H9 (cell line): ENCODE results near the gene STAMBPL1. TPM values are rescaled to one million over a fixed set of nuclear protein-coding genes. Genes with fewer than 3 reads are reported as not detected.

Experiments used
- DNase-seq: peaks from one replicate; pipeline ENCODE4 v3.0.0-alpha.2; 2017
- H2AFZ ChIP-seq: one replicate; pipeline ENCODE4 v1.6.1; 2013; ENCODE audit warnings: mild to moderate bottlenecking, low read length, control low read depth, moderate library complexity
- H2AK5ac ChIP-seq: 2 replicates; pipeline ENCODE4 v1.6.1; 2013; ENCODE audit warnings: low read length, control low read depth, mixed read lengths; ENCODE audit not compliant: insufficient read length
- H2BK120ac ChIP-seq: one replicate; pipeline ENCODE4 v1.6.1; 2013; ENCODE audit warnings: low read depth, mild to moderate bottlenecking, low read length, control low read depth, inconsistent platforms; ENCODE audit not compliant: poor library complexity, severe bottlenecking
- H2BK12ac ChIP-seq: 2 replicates; pipeline ENCODE4 v1.6.1; 2013; ENCODE audit warnings: low read length, control low read depth, mixed read lengths, low read depth; ENCODE audit not compliant: insufficient read length
- H2BK15ac ChIP-seq: 2 replicates; pipeline ENCODE4 v1.6.1; 2013; ENCODE audit warnings: low read depth, low read length, control low read depth
- H2BK20ac ChIP-seq: one replicate; pipeline ENCODE4 v1.6.1; 2013; ENCODE audit warnings: low read depth, mild to moderate bottlenecking, low read length, control low read depth, inconsistent platforms; ENCODE audit not compliant: poor library complexity, severe bottlenecking
- H2BK5ac ChIP-seq: 2 replicates; pipeline ENCODE4 v1.6.1; 2013; ENCODE audit warnings: low read length, control low read depth, mixed read lengths; ENCODE audit not compliant: insufficient read length
- H3K14ac ChIP-seq: 2 replicates; pipeline ENCODE4 v1.6.1; 2013; ENCODE audit warnings: low read length, control low read depth; ENCODE audit not compliant: insufficient read depth
- H3K18ac ChIP-seq: 2 replicates; pipeline ENCODE4 v1.6.1; 2013; ENCODE audit warnings: low read depth, mild to moderate bottlenecking, mixed read lengths, low read length, control low read depth; ENCODE audit not compliant: insufficient read length
- H3K23ac ChIP-seq: 2 replicates; pipeline ENCODE4 v1.6.1; 2013; ENCODE audit warnings: low read length, control low read depth, mixed read lengths, low read depth; ENCODE audit not compliant: insufficient read length
- H3K23me2 ChIP-seq: 2 replicates; pipeline ENCODE4 v1.6.1; 2013; ENCODE audit warnings: low read depth, mild to moderate bottlenecking, mixed read lengths, low read length, control low read depth; ENCODE audit not compliant: insufficient read length, poor library complexity, severe bottlenecking
- H3K27ac ChIP-seq: 2 replicates; pipeline ENCODE4 v1.5.1; 2013; ENCODE audit warnings: low read length, control low read depth, mixed read lengths, low read depth; ENCODE audit not compliant: insufficient read length
- H3K27me3 ChIP-seq: 2 replicates; pipeline ENCODE4 v1.6.1; 2013; ENCODE audit warnings: low read length, control low read depth, inconsistent platforms; ENCODE audit not compliant: insufficient read depth
- H3K4ac ChIP-seq: 2 replicates; pipeline ENCODE4 v1.6.1; 2013; ENCODE audit warnings: low read depth, mild to moderate bottlenecking, control low read depth, inconsistent platforms, low read length, moderate library complexity
- H3K4me1 ChIP-seq: 2 replicates; pipeline ENCODE4 v1.6.1; 2013; ENCODE audit warnings: low read length, control low read depth, inconsistent platforms; ENCODE audit not compliant: insufficient read depth
- H3K4me2 ChIP-seq: 2 replicates; pipeline ENCODE4 v1.6.1; 2013; ENCODE audit warnings: low read length, control low read depth, mixed read lengths; ENCODE audit not compliant: insufficient read length, insufficient read depth
- H3K56ac ChIP-seq: 2 replicates; pipeline ENCODE4 v1.6.1; 2013; ENCODE audit warnings: low read depth, mild to moderate bottlenecking, mixed read lengths, low read length, control low read depth; ENCODE audit not compliant: insufficient read length
- H3K79me1 ChIP-seq: 2 replicates; pipeline ENCODE4 v1.6.1; 2013; ENCODE audit warnings: low read depth, mild to moderate bottlenecking, moderate library complexity, low read length, control low read depth, inconsistent platforms; ENCODE audit not compliant: insufficient read depth, poor library complexity, severe bottlenecking
- H3K79me2 ChIP-seq: 2 replicates; pipeline ENCODE4 v1.6.1; 2013; ENCODE audit warnings: low read length, control low read depth, inconsistent platforms; ENCODE audit not compliant: insufficient read depth
- H3K9ac ChIP-seq: 2 replicates; pipeline ENCODE4 v1.6.1; 2013; ENCODE audit warnings: low read length, control low read depth, mixed read lengths; ENCODE audit not compliant: insufficient read length; ENCODE audit errors: extremely low read depth
- H3K9me3 ChIP-seq: one replicate; pipeline ENCODE4 v1.6.1; 2013; ENCODE audit warnings: low read depth, low read length, inconsistent platforms; ENCODE audit not compliant: control insufficient read depth
- H3T11ph ChIP-seq: one replicate; pipeline ENCODE4 v1.6.1; 2013; ENCODE audit warnings: mild to moderate bottlenecking, low read length, control low read depth, inconsistent platforms
- H4K20me1 ChIP-seq: one replicate; pipeline ENCODE4 v1.6.1; 2013; ENCODE audit not compliant: control insufficient read depth, insufficient read length, insufficient read depth
- H4K5ac ChIP-seq: 2 replicates; pipeline ENCODE4 v1.6.1; 2013; ENCODE audit warnings: low read depth, mild to moderate bottlenecking, mixed read lengths, low read length, control low read depth; ENCODE audit not compliant: insufficient read length
- H4K8ac ChIP-seq: replicated peaks from 2 replicates; pipeline ENCODE4 v1.6.1; 2013; ENCODE audit warnings: low read length, control low read depth, mixed read lengths, low read depth; ENCODE audit not compliant: insufficient read length
- H4K91ac ChIP-seq: 2 replicates; pipeline ENCODE4 v1.6.1; 2013; ENCODE audit warnings: low read depth, mild to moderate bottlenecking, moderate library complexity, mixed read lengths, low read length, control low read depth; ENCODE audit not compliant: insufficient read length
- H3K27ac Mint-ChIP-seq, 3 experiments: 2 replicates in 2 of 3; 3 replicates in 1 of 3; pipeline ENCODE4 v1.8.0; 2020 to 2021; ENCODE audit warnings: mixed read lengths in 3 of 3, mild to moderate bottlenecking in 1 of 3, moderate library complexity in 1 of 3
- H3K27me3 Mint-ChIP-seq: 2 replicates; pipeline ENCODE4 v1.8.0; 2021; ENCODE audit warnings: low read depth, mild to moderate bottlenecking, moderate library complexity, mixed read lengths
- H3K36me3 Mint-ChIP-seq, 3 experiments: 2 replicates in 2 of 3; 3 replicates in 1 of 3; pipeline ENCODE4 v1.8.0; 2020 to 2021; ENCODE audit warnings: low read depth in 3 of 3, mixed read lengths in 3 of 3; ENCODE audit not compliant: insufficient read depth in 1 of 3
- H3K4me1 Mint-ChIP-seq, 2 experiments: 2 replicates each; pipeline ENCODE4 v1.8.0; 2020; ENCODE audit warnings: mixed read lengths in 2 of 2
- H3K4me3 Mint-ChIP-seq, 2 experiments: 2 replicates in 1 of 2; 3 replicates in 1 of 2; pipeline ENCODE4 v1.8.0; 2020 to 2021; ENCODE audit warnings: mild to moderate bottlenecking in 2 of 2, mixed read lengths in 2 of 2, moderate library complexity in 1 of 2
- H3K9me3 Mint-ChIP-seq, 2 experiments: 2 replicates in 1 of 2; 3 replicates in 1 of 2; pipeline ENCODE4 v1.8.0; 2020; ENCODE audit warnings: mild to moderate bottlenecking in 2 of 2, mixed read lengths in 2 of 2, moderate library complexity in 1 of 2
- total RNA-seq: library from RNA; stranded (reverse); gene quantifications from 2 replicates; pipeline ENCODE4 v1.2.1, GENCODE V29; 2021
- TF ChIP-seq, protein P1 (sequence below): fragments of 200-600 bp; sonication (generic); conservative IDR thresholded peaks from 3 replicates; pipeline ENCODE4 v1.8.0; 2021; ENCODE audit warnings: antibody characterized with exemption, mild to moderate bottlenecking

STAMBPL1 gene
- total RNA-seq, 1 experiment from 2014 or later = 3.2 TPM

DNA sequence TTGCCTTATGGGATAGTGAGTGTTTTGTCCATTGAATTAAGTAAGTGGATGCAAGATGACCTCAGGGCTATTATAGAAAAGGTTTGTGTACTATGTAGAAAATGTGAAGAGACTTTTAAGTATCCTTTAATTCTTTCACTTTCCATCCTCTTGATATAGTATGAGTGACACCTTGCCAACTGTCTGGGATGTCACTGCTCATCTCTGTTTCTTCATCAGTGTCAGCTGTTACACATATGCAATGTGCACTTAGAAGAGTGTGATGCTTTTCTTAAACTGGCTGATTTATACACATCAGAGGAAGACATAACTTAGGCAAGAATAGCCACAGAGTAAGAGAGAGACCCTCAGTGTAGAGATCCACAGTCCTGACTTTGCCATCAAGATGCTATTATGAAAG lies 81.2 kb downstream of the STAMBPL1 start:
- no peak overlapping the region for H3K4ac ChIP-seq
- no peak overlapping the region for H3K27ac ChIP-seq
- no peak overlapping the region for H3K4me2 ChIP-seq
- H2AK5ac ChIP-seq = no peak overlapping the region
- Mint-ChIP-seq H3K4me1 (peaks cover 0 to 9% of the 10 kb centered on the region in 2 experiments; a peak in 2 of 4 replicates), H3K9me3 (no peaks in the 10 kb centered on the region), H3K36me3 (no peaks in the 10 kb centered on the region), H3K27me3 (no peaks in the 10 kb centered on the region), H3K27ac (no peak overlapping the region), H3K4me3 (no peak overlapping the region)
- H2BK15ac ChIP-seq = no peak overlapping the region
- no peaks in the 10 kb centered on the region for H4K20me1 ChIP-seq
- no peaks in the 10 kb centered on the region for H3K23me2 ChIP-seq
- H4K8ac ChIP-seq = no peak overlapping the region
- H4K5ac ChIP-seq = no peak overlapping the region
- no peaks in the 10 kb centered on the region for H3K79me2 ChIP-seq
- H3K27me3 ChIP-seq = no peaks in the 10 kb centered on the region
- no peak overlapping the region for H2BK12ac ChIP-seq
- no peak overlapping the region for H3K9ac ChIP-seq
- H3K18ac ChIP-seq = no peak overlapping the region
- H3K56ac ChIP-seq = no peak overlapping the region
- no peak overlapping the region for H3K14ac ChIP-seq
- H3K23ac ChIP-seq = no peak overlapping the region
- no peaks in the 10 kb centered on the region for H3K4me1 ChIP-seq
- H2AFZ ChIP-seq = no peak overlapping the region
- TF ChIP-seq, protein P1, sequence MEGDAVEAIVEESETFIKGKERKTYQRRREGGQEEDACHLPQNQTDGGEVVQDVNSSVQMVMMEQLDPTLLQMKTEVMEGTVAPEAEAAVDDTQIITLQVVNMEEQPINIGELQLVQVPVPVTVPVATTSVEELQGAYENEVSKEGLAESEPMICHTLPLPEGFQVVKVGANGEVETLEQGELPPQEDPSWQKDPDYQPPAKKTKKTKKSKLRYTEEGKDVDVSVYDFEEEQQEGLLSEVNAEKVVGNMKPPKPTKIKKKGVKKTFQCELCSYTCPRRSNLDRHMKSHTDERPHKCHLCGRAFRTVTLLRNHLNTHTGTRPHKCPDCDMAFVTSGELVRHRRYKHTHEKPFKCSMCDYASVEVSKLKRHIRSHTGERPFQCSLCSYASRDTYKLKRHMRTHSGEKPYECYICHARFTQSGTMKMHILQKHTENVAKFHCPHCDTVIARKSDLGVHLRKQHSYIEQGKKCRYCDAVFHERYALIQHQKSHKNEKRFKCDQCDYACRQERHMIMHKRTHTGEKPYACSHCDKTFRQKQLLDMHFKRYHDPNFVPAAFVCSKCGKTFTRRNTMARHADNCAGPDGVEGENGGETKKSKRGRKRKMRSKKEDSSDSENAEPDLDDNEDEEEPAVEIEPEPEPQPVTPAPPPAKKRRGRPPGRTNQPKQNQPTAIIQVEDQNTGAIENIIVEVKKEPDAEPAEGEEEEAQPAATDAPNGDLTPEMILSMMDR = no peak
- H3K9me3 ChIP-seq = no peaks in the 10 kb centered on the region
- no peak for DNase-seq
- no peak overlapping the region for H2BK5ac ChIP-seq
- H2BK120ac ChIP-seq = no peak overlapping the region
- no peak overlapping the region for H3T11ph ChIP-seq
- H4K91ac ChIP-seq = no peak overlapping the region
- H2BK20ac ChIP-seq = no peak overlapping the region
- H3K79me1 ChIP-seq = no peaks in the 10 kb centered on the region
